Measurements from ENCODE around the gene IGFLR1. TPM values are rescaled to one million over a fixed set of nuclear protein-coding genes. Genes with fewer than 3 reads are reported as not detected.

Gene IGFLR1
- total and polyA plus RNA-seq, 9 of the 15 experiments (the other 6 are each of a cell fraction or from before 2014, with no cell fraction given): 1.0 to 14.3 (median 4.6) TPM

DNA sequence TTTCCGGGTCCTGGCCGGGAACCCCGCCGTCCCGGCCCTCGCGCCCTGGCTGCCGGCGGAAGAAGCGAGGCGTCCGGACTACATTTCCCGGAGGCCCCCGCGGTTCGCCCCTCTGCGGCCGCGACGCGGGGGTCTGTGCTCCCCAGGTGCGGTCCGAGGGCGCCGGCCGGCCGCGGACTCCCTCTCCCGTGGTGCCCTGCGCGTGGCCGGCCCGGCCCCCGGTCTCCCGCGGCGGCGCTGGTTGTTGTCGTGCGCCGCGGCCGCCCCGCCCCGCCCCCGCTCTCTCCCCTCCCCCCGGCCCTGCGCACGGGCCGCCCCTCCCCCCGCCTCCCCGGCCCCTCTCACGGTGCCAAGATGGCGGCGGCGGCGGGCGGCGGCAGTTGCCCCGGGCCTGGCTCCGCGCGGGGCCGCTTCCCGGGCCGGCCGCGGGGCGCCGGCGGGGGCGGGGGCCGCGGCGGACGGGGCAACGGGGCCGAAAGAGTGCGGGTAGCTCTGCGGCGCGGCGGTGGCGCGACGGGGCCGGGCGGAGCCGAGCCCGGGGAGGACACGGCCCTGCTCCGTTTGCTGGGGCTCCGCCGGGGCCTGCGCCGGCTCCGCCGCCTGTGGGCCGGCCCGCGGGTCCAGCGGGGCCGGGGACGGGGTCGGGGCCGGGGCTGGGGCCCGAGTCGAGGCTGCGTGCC is 24.4 kb downstream of the IGFLR1 start, which contains the start of gene KMT2B (continued):
- TF ChIP-seq, protein P1, sequence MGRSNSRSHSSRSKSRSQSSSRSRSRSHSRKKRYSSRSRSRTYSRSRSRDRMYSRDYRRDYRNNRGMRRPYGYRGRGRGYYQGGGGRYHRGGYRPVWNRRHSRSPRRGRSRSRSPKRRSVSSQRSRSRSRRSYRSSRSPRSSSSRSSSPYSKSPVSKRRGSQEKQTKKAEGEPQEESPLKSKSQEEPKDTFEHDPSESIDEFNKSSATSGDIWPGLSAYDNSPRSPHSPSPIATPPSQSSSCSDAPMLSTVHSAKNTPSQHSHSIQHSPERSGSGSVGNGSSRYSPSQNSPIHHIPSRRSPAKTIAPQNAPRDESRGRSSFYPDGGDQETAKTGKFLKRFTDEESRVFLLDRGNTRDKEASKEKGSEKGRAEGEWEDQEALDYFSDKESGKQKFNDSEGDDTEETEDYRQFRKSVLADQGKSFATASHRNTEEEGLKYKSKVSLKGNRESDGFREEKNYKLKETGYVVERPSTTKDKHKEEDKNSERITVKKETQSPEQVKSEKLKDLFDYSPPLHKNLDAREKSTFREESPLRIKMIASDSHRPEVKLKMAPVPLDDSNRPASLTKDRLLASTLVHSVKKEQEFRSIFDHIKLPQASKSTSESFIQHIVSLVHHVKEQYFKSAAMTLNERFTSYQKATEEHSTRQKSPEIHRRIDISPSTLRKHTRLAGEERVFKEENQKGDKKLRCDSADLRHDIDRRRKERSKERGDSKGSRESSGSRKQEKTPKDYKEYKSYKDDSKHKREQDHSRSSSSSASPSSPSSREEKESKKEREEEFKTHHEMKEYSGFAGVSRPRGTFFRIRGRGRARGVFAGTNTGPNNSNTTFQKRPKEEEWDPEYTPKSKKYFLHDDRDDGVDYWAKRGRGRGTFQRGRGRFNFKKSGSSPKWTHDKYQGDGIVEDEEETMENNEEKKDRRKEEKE (IDR thresholded peaks at IDR 0.05; ENCODE audit: borderline replicate concordance in 1 of 2, control insufficient read depth in 1 of 2, low read depth in 2 of 2, low read length in 1 of 2): 0 out of 4 replicates have a peak, but pooled peaks of 1 of the 2 experiments have one; percentile 10
- TF ChIP-seq, protein P2, sequence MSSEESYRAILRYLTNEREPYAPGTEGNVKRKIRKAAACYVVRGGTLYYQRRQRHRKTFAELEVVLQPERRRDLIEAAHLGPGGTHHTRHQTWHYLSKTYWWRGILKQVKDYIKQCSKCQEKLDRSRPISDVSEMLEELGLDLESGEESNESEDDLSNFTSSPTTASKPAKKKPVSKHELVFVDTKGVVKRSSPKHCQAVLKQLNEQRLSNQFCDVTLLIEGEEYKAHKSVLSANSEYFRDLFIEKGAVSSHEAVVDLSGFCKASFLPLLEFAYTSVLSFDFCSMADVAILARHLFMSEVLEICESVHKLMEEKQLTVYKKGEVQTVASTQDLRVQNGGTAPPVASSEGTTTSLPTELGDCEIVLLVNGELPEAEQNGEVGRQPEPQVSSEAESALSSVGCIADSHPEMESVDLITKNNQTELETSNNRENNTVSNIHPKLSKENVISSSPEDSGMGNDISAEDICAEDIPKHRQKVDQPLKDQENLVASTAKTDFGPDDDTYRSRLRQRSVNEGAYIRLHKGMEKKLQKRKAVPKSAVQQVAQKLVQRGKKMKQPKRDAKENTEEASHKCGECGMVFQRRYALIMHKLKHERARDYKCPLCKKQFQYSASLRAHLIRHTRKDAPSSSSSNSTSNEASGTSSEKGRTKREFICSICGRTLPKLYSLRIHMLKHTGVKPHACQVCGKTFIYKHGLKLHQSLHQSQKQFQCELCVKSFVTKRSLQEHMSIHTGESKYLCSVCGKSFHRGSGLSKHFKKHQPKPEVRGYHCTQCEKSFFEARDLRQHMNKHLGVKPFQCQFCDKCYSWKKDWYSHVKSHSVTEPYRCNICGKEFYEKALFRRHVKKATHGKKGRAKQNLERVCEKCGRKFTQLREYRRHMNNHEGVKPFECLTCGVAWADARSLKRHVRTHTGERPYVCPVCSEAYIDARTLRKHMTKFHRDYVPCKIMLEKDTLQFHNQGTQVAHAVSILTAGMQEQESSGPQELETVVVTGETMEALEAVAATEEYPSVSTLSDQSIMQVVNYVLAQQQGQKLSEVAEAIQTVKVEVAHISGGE (CRISPR knock-in tag; IDR thresholded peaks at IDR 0.05): peak in 1 of 3 experiments; percentile 93; a peak in 2 of 6 replicates
- peak; percentile 82 for TF ChIP-seq GABPA (tag; conservative IDR thresholded peaks at IDR 0.05; ENCODE audit: low read depth)
- no peak for TF ChIP-seq NFIC (IDR thresholded peaks at IDR 0.05)
- TF ChIP-seq, protein P3, sequence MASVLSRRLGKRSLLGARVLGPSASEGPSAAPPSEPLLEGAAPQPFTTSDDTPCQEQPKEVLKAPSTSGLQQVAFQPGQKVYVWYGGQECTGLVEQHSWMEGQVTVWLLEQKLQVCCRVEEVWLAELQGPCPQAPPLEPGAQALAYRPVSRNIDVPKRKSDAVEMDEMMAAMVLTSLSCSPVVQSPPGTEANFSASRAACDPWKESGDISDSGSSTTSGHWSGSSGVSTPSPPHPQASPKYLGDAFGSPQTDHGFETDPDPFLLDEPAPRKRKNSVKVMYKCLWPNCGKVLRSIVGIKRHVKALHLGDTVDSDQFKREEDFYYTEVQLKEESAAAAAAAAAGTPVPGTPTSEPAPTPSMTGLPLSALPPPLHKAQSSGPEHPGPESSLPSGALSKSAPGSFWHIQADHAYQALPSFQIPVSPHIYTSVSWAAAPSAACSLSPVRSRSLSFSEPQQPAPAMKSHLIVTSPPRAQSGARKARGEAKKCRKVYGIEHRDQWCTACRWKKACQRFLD (CRISPR knock-in tag; IDR thresholded peaks at IDR 0.05): peak; percentile 72; the same call in 1 of the 2 replicates
- TF ChIP-seq ZNF165 (CRISPR knock-in tag; IDR thresholded peaks at IDR 0.05; ENCODE audit: borderline replicate concordance): no peak
- no peak for TF ChIP-seq GTF2E2 (tag; IDR thresholded peaks at IDR 0.05)
- TF ChIP-seq, protein P4, sequence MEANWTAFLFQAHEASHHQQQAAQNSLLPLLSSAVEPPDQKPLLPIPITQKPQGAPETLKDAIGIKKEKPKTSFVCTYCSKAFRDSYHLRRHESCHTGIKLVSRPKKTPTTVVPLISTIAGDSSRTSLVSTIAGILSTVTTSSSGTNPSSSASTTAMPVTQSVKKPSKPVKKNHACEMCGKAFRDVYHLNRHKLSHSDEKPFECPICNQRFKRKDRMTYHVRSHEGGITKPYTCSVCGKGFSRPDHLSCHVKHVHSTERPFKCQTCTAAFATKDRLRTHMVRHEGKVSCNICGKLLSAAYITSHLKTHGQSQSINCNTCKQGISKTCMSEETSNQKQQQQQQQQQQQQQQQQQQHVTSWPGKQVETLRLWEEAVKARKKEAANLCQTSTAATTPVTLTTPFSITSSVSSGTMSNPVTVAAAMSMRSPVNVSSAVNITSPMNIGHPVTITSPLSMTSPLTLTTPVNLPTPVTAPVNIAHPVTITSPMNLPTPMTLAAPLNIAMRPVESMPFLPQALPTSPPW (CRISPR knock-in tag; IDR thresholded peaks at IDR 0.05): peak; percentile 99
- peak; percentile 54; the same call in 1 of the 2 replicates for TF ChIP-seq PHF8 (IDR thresholded peaks at IDR 0.05; ENCODE audit: borderline replicate concordance, low read length)
- peak; percentile 51 for TF ChIP-seq TAF1 (IDR thresholded peaks at IDR 0.05; ENCODE audit: control insufficient read depth, extremely low read depth, insufficient read depth, low read length, severe bottlenecking)
